ENCODE results near the gene LRP11.

GRCh38 chr6:149843051-149843633, 21.0 kb downstream of the LRP11 start:
- TF ChIP-seq CTCF (CRISPR knock-in tag; IDR thresholded peaks at IDR 0.05) (no peak), ZZZ3 (CRISPR knock-in tag; IDR thresholded peaks at IDR 0.05; ENCODE audit: borderline replicate concordance) (no peak), GLI4 (CRISPR knock-in tag; IDR thresholded peaks at IDR 0.05; ENCODE audit: borderline replicate concordance) (no peak)
